HG03439 (cell line): ENCODE results near the gene ZFAND2B.
A peak's percentile ranks its signal among the peaks of the same experiment; 100 is the strongest.

Experiments
- ATAC-seq: cut with Tn5 transposase; IDR thresholded peaks from one replicate; pipeline ENCODE4 v1.9.1; 2021; ENCODE audit warnings: mild to moderate bottlenecking, moderate library complexity; ENCODE audit not compliant: unreplicated experiment

The ZFAND2B gene

GRCh38 chr2:219204425-219205164, 2.0 kb upstream of the ZFAND2B start:
- no peak for ATAC-seq

GRCh38 chr2:219205165-219205538, 1.4 kb upstream of the ZFAND2B start:
- ATAC-seq = no peak

- ATAC-seq = no peak
Observed at GRCh38 chr2:219205981-219206327, 628 bp upstream of the ZFAND2B start.

- no peak for ATAC-seq
Observed at GRCh38 chr2:219207134-219207883, 727 bp downstream of the ZFAND2B start.

- no peak for ATAC-seq
Observed at GRCh38 chr2:219207884-219208740, 1.5 kb downstream of the ZFAND2B start.

- ATAC-seq = no peak
Observed at GRCh38 chr2:219209236-219210195, 2.9 kb downstream of the ZFAND2B start.

- no peak for ATAC-seq
Observed at GRCh38 chr2:219210196-219210885, 3.8 kb downstream of the ZFAND2B start.

- ATAC-seq = no peak
Observed at GRCh38 chr2:219210886-219211362, 4.3 kb downstream of the ZFAND2B start.

GRCh38 chr2:219213026-219213415, 6.4 kb downstream of the ZFAND2B start:
- no peak for ATAC-seq

- no peak for ATAC-seq
Observed at GRCh38 chr2:219213486-219214071, 7.0 kb downstream of the ZFAND2B start.

GRCh38 chr2:219214141-219214540, 7.6 kb downstream of the ZFAND2B start:
- no peak for ATAC-seq

- no peak for ATAC-seq
Observed at GRCh38 chr2:219214786-219215185, 8.2 kb downstream of the ZFAND2B start.

- ATAC-seq = no peak
Observed at GRCh38 chr2:219215871-219216534, 9.4 kb downstream of the ZFAND2B start.

- no peak for ATAC-seq
Observed at GRCh38 chr2:219216535-219216915, 9.9 kb downstream of the ZFAND2B start.

- ATAC-seq = peak; percentile 18
Observed at GRCh38 chr2:219218217-219218731, 11.7 kb downstream of the ZFAND2B start.

- ATAC-seq = peak; percentile 67
Observed at GRCh38 chr2:219218732-219219701, 12.4 kb downstream of the ZFAND2B start, which contains the start of gene ABCB6. TSS of gene ABCB6 (minus strand) at chr2:219218958. CDS start at chr2:219218673, 285 bp downstream.

- no peak for ATAC-seq
Observed at GRCh38 chr2:219219784-219220532, 13.4 kb downstream of the ZFAND2B start.
